ENCODE results near the gene MORN1. TPM values are rescaled to one million over a fixed set of nuclear protein-coding genes. Genes with fewer than 3 reads are reported as not detected.
A peak's percentile ranks its signal among the peaks of the same experiment; 100 is the strongest.

MORN1 gene
- total RNA-seq, 2 experiments from 2014 or later, result 8.0 to 8.5 TPM

DNA sequence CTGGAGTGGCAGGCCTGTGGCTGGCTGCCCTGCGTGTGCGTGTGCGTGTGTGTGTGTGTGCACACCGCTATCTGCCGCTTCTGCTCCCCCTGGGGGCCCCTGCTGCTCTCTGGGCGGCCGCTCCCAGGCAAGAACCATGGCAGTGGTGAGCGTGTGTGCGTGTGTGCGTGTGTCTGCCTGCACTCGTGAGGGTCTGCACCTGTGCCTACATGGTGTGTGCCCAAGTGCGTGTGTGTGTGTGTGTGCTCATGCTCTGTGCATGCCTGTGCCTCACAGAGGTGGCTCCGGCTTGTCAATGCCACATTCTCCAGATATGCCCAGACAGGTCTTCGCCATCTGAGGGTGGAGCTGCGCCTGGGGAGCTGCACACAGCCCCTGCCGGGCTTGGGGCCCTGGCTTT lies 39.7 kb upstream of the MORN1 start:
- CTCF ChIA-PET, result interaction anchor here (1.7 kb wide), 1 partner anchor 117 kb away, joined by 13 read pairs; no protein-coding TSS in a partner anchor
- H3K4me3 Mint-ChIP-seq, result no peak overlapping the region

DNA sequence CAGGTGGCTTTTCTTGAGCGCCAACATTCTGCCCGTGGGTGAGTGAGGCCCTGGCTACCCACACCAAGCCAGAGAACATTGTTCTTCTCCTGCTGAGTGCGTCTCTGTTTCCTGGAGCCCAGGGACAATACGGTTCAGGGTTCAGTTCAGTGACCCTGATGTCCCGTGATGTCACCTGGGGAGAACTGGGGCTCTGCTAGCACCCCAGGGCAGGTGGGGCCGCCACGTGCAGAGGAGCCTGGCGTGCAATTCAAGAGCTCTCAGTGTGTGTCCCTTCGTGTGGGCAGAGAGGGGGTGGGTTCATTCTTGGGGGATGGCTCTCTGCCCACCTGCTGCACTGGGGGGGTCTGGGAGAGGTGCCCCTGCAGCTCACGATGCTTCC lies 39.2 kb upstream of the MORN1 start:
- no peak overlapping the region for H3K4me3 Mint-ChIP-seq
- no peaks in the 10 kb centered on the region for H3K9me3 Mint-ChIP-seq (ENCODE audit: low read depth)
- ATAC-seq (no peak), DNase-seq (no peak)
- H3K27ac Mint-ChIP-seq, result no peak overlapping the region
- H3K4me1 Mint-ChIP-seq, result no peaks in the 10 kb centered on the region
- CTCF ChIA-PET, result interaction anchor here (1.0 to 1.7 kb wide), 5 partner anchors 15 to 156 kb away, joined by 3 to 13 read pairs (median 4); partner anchors contain the start of genes PANK4 and PRXL2B
- no peaks in the 10 kb centered on the region for H3K36me3 Mint-ChIP-seq
- no peaks in the 10 kb centered on the region for H3K27me3 Mint-ChIP-seq

More for the DNA sequence above, 39.7 kb upstream of the MORN1 start:
- no peak for DNase-seq
- no peaks in the 10 kb centered on the region for H3K4me1 Mint-ChIP-seq
- no peaks in the 10 kb centered on the region for H3K27me3 Mint-ChIP-seq
- no peak for ATAC-seq
- no peaks in the 10 kb centered on the region for H3K9me3 Mint-ChIP-seq (ENCODE audit: low read depth)
- H3K27ac Mint-ChIP-seq, result no peak overlapping the region
- no peaks in the 10 kb centered on the region for H3K36me3 Mint-ChIP-seq

DNA sequence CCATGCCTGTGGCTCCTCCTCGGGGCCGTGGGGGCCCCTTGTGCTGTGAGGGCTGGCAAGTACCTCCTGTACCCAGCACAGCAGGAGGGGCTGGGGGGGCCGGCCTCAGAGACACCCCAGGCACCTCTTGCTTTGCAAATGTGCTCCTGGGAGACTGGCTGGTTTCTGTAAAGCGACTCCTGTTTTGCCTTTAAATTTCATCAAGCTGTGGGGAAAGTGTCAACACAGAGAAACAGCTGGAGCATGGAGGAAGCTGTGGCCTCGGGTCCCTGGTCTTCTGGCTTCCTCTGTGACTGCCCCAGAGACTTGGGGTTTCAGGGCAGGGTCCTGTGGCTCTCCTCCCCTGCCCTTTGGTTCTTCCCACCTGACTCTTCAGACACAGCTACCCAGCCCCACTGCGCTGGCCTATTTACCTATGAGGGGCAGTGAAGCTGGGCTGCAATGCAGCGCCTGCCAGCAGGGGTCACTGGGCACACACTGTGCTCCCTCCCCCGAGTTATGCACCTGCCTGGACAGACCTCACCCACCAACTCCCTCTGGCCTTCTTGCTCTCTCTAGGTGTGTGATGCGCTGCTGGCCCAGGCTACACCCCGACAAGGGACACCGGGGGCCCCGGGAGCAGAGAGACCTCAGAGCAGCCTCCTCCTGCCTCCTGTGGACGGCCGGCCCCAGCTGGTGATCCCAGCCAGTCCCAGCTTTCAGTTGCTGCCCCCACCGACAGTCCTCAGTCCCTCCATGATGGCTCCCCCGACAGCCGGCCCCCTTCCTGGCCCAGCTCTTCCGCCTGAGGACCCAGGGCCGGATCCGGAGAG lies 38.6 kb upstream of the MORN1 start:
- CTCF ChIA-PET, result interaction anchor here (1.0 to 1.7 kb wide), 6 partner anchors 9 to 156 kb away, joined by 3 to 13 read pairs (median 5); partner anchors contain the start of genes PANK4 and PRXL2B
- Mint-ChIP-seq H3K36me3 (no peaks in the 10 kb centered on the region), H3K9me3 (ENCODE audit: low read depth) (no peaks in the 10 kb centered on the region), H3K27ac (no peak overlapping the region), H3K4me1 (no peaks in the 10 kb centered on the region), H3K4me3 (no peak overlapping the region), H3K27me3 (no peaks in the 10 kb centered on the region)
- ATAC-seq (no peak), DNase-seq (no peak)

- ATAC-seq, result no peak
- Mint-ChIP-seq H3K36me3 (no peaks in the 10 kb centered on the region), H3K9me3 (ENCODE audit: low read depth) (no peaks in the 10 kb centered on the region), H3K4me3 (no peak overlapping the region), H3K4me1 (no peaks in the 10 kb centered on the region), H3K27me3 (no peaks in the 10 kb centered on the region), H3K27ac (no peak overlapping the region)
- CTCF ChIA-PET, result no interaction called here
- no peak for DNase-seq
These were observed 37.1 kb upstream of the MORN1 start for GRCh38 chr1:2428490-2428889.

DNA sequence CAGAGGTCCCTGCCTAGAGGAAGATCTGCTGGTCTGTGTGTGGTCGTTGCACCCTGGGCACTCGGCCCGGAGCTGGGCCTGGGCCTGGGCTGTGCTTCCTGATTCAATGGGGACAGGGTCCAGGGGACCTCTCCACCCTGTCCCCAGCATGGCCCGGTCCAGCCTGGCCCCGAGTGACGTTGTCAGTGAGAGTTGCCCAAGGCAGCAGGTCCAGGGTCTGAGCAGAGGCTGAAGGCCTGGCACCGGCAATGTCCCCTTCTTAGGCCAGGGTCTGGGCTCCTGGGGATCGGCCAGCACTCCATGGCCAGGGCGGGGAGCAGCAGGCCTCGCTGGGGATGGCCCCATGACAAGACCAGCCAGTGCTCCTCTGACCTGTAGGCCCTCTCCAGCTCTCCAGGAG lies 36.6 kb upstream of the MORN1 start:
- Mint-ChIP-seq H3K27me3 (no peaks in the 10 kb centered on the region), H3K4me3 (no peak overlapping the region), H3K4me1 (no peaks in the 10 kb centered on the region), H3K36me3 (no peaks in the 10 kb centered on the region), H3K27ac (no peak overlapping the region), H3K9me3 (ENCODE audit: low read depth) (peaks cover under 1% of the 10 kb centered on the region)
- CTCF ChIA-PET, result no interaction called here
- ATAC-seq (no peak), DNase-seq (no peak)

- CTCF ChIA-PET, result no interaction called here
- Mint-ChIP-seq H3K27me3 (no peaks in the 10 kb centered on the region), H3K36me3 (no peaks in the 10 kb centered on the region), H3K4me3 (no peak overlapping the region), H3K4me1 (no peaks in the 10 kb centered on the region), H3K27ac (no peak overlapping the region), H3K9me3 (ENCODE audit: low read depth) (peaks cover 3% of the 10 kb centered on the region)
- ATAC-seq (no peak), DNase-seq (no peak)
These were observed 35.7 kb upstream of the MORN1 start for GRCh38 chr1:2427051-2427450.

DNA sequence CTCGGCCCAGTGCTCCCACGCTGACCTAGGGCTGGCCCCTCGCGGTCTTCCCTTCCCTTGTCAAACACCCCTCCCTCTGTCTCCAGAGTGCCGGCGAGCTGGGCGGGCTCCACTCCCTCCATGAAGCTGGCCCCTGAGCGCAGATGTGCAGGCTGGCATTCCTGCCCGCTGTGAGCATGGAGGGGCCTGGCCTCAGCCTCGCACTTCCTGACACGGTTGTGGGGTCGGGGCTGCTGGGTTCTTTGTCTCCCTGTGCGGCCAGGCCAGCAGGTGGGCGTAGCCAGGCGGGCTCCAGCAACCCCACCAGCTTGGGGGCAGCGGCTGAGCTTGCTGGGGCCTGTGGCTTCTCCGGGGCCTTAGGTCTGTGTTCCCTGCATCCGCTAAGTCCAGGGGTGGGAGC lies 35.2 kb upstream of the MORN1 start:
- no peaks in the 10 kb centered on the region for H3K36me3 Mint-ChIP-seq
- H3K27ac Mint-ChIP-seq, result no peak overlapping the region
- H3K27me3 Mint-ChIP-seq, result no peaks in the 10 kb centered on the region
- H3K9me3 Mint-ChIP-seq (ENCODE audit: low read depth), result peaks cover 3% of the 10 kb centered on the region
- H3K4me1 Mint-ChIP-seq, result no peaks in the 10 kb centered on the region
- ATAC-seq, result no peak
- DNase-seq, result no peak
- CTCF ChIA-PET, result interaction anchor here (1.2 kb wide), 1 partner anchor 10 kb away, joined by 4 read pairs; no protein-coding TSS in a partner anchor
- H3K4me3 Mint-ChIP-seq, result no peak overlapping the region

- Mint-ChIP-seq H3K27me3 (no peaks in the 10 kb centered on the region), H3K4me1 (no peaks in the 10 kb centered on the region), H3K36me3 (no peaks in the 10 kb centered on the region), H3K4me3 (no peak overlapping the region), H3K9me3 (ENCODE audit: low read depth) (peaks cover 3% of the 10 kb centered on the region), H3K27ac (no peak overlapping the region)
- ATAC-seq (no peak), DNase-seq (no peak)
- CTCF ChIA-PET, result interaction anchor here (1.2 kb wide), 1 partner anchor 10 kb away, joined by 4 read pairs; no protein-coding TSS in a partner anchor
These were observed 34.5 kb upstream of the MORN1 start for GRCh38 chr1:2425892-2426291.

GRCh38 chr1:2422523-2422922 lies 31.2 kb upstream of the MORN1 start:
- Mint-ChIP-seq H3K27me3 (no peaks in the 10 kb centered on the region), H3K4me1 (no peaks in the 10 kb centered on the region), H3K4me3 (no peak overlapping the region), H3K9me3 (ENCODE audit: low read depth) (peaks cover 3% of the 10 kb centered on the region), H3K27ac (no peak overlapping the region), H3K36me3 (no peaks in the 10 kb centered on the region)
- CTCF ChIA-PET, result interaction anchor here (2.3 kb wide), 1 partner anchor 8 kb away, joined by 7 read pairs; no protein-coding TSS in a partner anchor
- DNase-seq, result no peak
- ATAC-seq, result no peak

DNA sequence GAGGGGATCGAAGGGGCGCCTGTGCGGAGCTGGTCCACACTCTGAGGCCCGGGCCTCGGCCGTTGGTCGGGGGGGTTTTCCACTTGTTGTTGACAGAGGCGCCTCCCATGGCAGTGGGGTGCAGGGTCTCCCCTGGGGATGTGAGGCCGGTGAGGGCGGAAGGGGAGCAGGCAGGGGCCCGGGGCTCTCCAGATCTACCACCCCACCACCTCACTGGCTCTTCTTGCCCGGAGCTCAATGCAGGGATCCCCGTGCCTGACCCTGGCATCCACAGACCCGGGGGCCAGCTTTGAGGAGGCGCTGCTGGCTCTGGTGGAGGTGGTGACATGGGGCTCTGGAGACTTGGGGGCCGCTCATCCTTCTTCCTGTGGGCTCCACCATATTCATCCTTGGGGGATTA lies 28.1 kb upstream of the MORN1 start:
- Mint-ChIP-seq H3K27ac (no peak overlapping the region), H3K4me3 (no peak overlapping the region)

GRCh38 chr1:2418791-2419320 lies 27.5 kb upstream of the MORN1 start:
- ATAC-seq, result no peak

More for the DNA sequence above, 28.1 kb upstream of the MORN1 start:
- no peak for DNase-seq
- Mint-ChIP-seq H3K36me3 (no peaks in the 10 kb centered on the region), H3K27me3 (no peaks in the 10 kb centered on the region), H3K9me3 (ENCODE audit: low read depth) (peaks cover 3% of the 10 kb centered on the region), H3K4me1 (peaks cover 25% of the 10 kb centered on the region)
- no peak for ATAC-seq
- CTCF ChIA-PET, result interaction anchor here (0.9 to 2.7 kb wide), 3 partner anchors 10 to 368 kb away, joined by 3 to 6 read pairs (median 5); no protein-coding TSS in a partner anchor

GRCh38 chr1:2417833-2418225 lies 26.5 kb upstream of the MORN1 start:
- no peaks in the 10 kb centered on the region for H3K27me3 Mint-ChIP-seq
- no peak overlapping the region for H3K27ac Mint-ChIP-seq
- no peak for DNase-seq
- H3K9me3 Mint-ChIP-seq (ENCODE audit: low read depth), result peaks cover under 1% of the 10 kb centered on the region
- ATAC-seq, result no peak
- peaks cover 34% of the 10 kb centered on the region for H3K4me1 Mint-ChIP-seq
- no peaks in the 10 kb centered on the region for H3K36me3 Mint-ChIP-seq
- no peak overlapping the region for H3K4me3 Mint-ChIP-seq
- CTCF ChIA-PET, result interaction anchor here (1.8 to 4.0 kb wide), 2 partner anchors 108 to 223 kb away, joined by 5 to 58 read pairs; partner anchors contain the start of genes FAAP20 and PANK4

More at GRCh38 chr1:2418791-2419320, 27.5 kb upstream of the MORN1 start:
- Mint-ChIP-seq H3K36me3 (no peaks in the 10 kb centered on the region), H3K4me3 (no peak overlapping the region), H3K27ac (no peak overlapping the region), H3K9me3 (ENCODE audit: low read depth) (peaks cover 3% of the 10 kb centered on the region), H3K27me3 (no peaks in the 10 kb centered on the region), H3K4me1 (peaks cover 31% of the 10 kb centered on the region)
- no peak for DNase-seq
- CTCF ChIA-PET, result interaction anchor here (1.1 to 1.8 kb wide), 2 partner anchors 224 to 368 kb away, joined by 3 to 5 read pairs; partner anchors contain the start of gene FAAP20

DNA sequence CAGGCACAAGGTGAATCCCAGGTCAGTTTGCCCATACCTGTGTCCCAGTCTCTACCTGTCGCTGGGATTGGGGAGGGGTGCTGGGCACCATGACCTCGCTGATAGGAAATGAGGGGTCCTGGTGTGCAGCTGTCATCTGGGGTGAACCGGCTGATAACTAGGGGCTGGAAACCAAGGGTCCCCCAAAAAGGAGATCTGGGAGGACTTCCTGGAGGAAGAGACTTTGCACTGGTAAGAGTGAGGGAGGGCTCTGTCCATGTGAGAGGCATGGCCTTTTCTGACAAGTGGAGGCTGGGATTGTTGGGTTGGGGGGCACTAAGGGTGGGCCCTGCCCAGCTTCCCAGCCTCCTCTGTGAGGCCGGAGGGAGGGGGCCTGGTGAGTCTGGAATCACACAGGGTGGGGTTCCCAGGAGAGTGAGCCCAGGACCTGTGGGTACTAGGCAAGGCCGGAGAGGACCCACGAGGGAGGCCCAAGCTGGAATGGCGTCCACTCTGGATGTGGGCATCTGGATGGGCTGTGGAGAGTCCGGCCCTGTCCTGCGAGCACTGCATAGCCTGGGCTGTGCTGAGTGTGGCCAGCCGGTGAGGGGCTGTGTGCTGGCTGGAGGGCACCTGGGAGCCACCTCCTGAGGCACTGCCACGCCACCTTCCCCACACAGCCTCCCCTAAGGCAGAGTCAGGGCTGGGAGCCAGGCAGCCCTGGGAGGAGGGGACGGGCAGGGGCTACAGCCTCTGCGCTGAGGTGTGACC lies 25.9 kb upstream of the MORN1 start:
- Mint-ChIP-seq H3K9me3 (ENCODE audit: low read depth) (no peaks in the 10 kb centered on the region), H3K27ac (peak overlapping the region; percentile 95), H3K4me3 (peak overlapping the region; percentile 75), H3K27me3 (no peaks in the 10 kb centered on the region), H3K36me3 (no peaks in the 10 kb centered on the region), H3K4me1 (peaks cover 34% of the 10 kb centered on the region)
- DNase-seq, result no peak
- no peak for ATAC-seq
- CTCF ChIA-PET, result interaction anchor here (1.5 to 4.0 kb wide), 6 partner anchors 26 to 373 kb away, joined by 3 to 69 read pairs (median 6); partner anchors contain the start of genes FAAP20, MORN1, PANK4 and RER1

All from activated CD8-positive, alpha-beta memory T cell treated with anti-CD3 and anti-CD28 coated beads, Interleukin-2, amount 10 ng/mL, durations not matched to agents 7 days and 5 days (primary cell).